Cardiac muscle cell (in vitro differentiated cells and primary cell): ENCODE measurements around the gene SIGLEC11. TPM values are rescaled to one million over a fixed set of nuclear protein-coding genes. Genes with fewer than 3 reads are reported as not detected.

Experiments used
- DNase-seq, 2 donors: peaks; one replicate each; pipeline versions ENCODE4 v3.0.0 to v3.0.0-alpha.2; 2010 to 2017; ENCODE audit warnings: low read depth in 1 of 2, low spot score in 1 of 2
- H3K27ac ChIP-seq: fragments of 200-600 bp; sonication (generic); 2 replicates; pipeline ENCODE4 v1.5.1; 2016
- H3K27me3 ChIP-seq: fragments of 200-600 bp; sonication (generic); 2 replicates; pipeline ENCODE4 v1.6.0; 2016; ENCODE audit warnings: control low read depth
- H3K36me3 ChIP-seq: fragments of 200-600 bp; sonication (generic); 2 replicates; pipeline ENCODE4 v1.5.1; 2016; ENCODE audit warnings: control low read depth
- H3K4me1 ChIP-seq: fragments of 200-600 bp; sonication (generic); 2 replicates; pipeline ENCODE4 v1.8.1; 2017; ENCODE audit warnings: low read depth, mild to moderate bottlenecking, mixed run types
- H3K4me3 ChIP-seq: fragments of 200-600 bp; sonication (generic); 2 replicates; pipeline ENCODE4 v1.5.1; 2016; ENCODE audit warnings: mild to moderate bottlenecking
- H3K9me3 ChIP-seq: fragments of 200-600 bp; sonication (generic); 2 replicates; pipeline ENCODE4 v1.5.1; 2017; ENCODE audit warnings: low read depth, mild to moderate bottlenecking, control low read depth
- CTCF ChIP-seq: IDR thresholded peaks from 2 replicates; pipeline ENCODE4 v1.5.1; 2012; ENCODE audit warnings: low read depth, mild to moderate bottlenecking, low read length
- polyA plus RNA-seq: library from polyadenylated mRNA; unstranded; fragments of >200 nt; fragmentation: Nextera tagmentation; extraction: Ambion mirVana; gene quantifications from 2 replicates; pipeline ENCODE4 v1.2.1, GENCODE V29; 2016
- total RNA-seq: library from RNA; depleted of rRNA; stranded (reverse); fragments of >200 nt; gene quantifications from 2 replicates; pipeline ENCODE4 v1.2.3, GENCODE V29; 2016

Gene SIGLEC11
- total and polyA plus RNA-seq, 2 experiments from 2014 or later = 0.03 to 0.13 TPM

- Histone ChIP-seq H3K27ac (no peak overlapping the region), H3K4me3 (no peak overlapping the region), H3K36me3 (no peaks in the 10 kb centered on the region), H3K9me3 (no peaks in the 10 kb centered on the region), H3K4me1 (peaks cover 11% of the 10 kb centered on the region), H3K27me3 (no peaks in the 10 kb centered on the region)
- no peak for TF ChIP-seq CTCF
- no peak for DNase-seq
Measured at GRCh38 chr19:49957262-49957915, 3.6 kb downstream of the SIGLEC11 start.

DNA sequence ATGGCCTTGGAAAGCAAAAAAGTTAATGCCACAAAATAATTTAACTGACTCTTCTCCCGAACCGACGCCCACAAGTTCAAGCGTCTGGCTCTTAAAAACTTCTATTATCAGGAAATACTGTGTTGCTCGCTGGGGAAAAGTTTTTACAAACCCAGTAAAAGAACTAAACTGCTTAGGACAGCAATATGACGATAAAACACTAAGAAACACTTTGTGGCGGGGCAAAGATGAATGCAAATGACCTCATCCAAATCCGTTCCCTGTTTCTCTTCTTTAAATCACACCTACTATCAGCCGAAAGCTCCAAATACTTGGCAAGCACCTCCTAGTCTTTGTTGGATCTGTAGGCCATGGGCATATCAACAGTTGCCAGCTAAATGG is 4.9 kb downstream of the SIGLEC11 start:
- Histone ChIP-seq H3K27me3 (no peaks in the 10 kb centered on the region), H3K9me3 (no peaks in the 10 kb centered on the region), H3K27ac (no peak overlapping the region), H3K4me3 (no peak overlapping the region), H3K36me3 (no peaks in the 10 kb centered on the region), H3K4me1 (peaks cover 11% of the 10 kb centered on the region)
- no peak for TF ChIP-seq CTCF
- no peak for DNase-seq

DNA sequence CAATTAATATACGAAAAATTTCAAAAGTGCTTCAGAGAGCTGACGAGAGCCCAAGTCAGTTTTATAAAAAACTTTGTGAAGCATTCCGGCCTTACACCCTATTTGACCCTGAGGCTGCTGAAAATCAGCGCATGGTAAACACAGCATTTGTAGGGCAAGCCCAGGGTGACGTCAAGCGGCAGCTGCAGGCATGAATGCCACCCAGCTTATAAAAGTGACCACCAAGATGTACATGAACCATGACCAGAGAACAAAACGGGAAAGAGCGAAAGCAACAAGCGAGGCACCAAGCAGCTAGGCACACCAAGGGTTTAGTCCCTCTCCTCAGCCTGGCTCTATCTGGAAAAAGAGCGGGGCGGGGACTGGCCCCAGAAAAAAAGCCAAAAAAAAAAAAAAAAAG is 6.0 kb downstream of the SIGLEC11 start:
- no peak for DNase-seq
- Histone ChIP-seq H3K4me3 (no peak overlapping the region), H3K27ac (no peak overlapping the region), H3K4me1 (peaks cover 11% of the 10 kb centered on the region), H3K9me3 (no peaks in the 10 kb centered on the region), H3K36me3 (no peaks in the 10 kb centered on the region), H3K27me3 (no peaks in the 10 kb centered on the region)
- TF ChIP-seq CTCF = no peak

DNA sequence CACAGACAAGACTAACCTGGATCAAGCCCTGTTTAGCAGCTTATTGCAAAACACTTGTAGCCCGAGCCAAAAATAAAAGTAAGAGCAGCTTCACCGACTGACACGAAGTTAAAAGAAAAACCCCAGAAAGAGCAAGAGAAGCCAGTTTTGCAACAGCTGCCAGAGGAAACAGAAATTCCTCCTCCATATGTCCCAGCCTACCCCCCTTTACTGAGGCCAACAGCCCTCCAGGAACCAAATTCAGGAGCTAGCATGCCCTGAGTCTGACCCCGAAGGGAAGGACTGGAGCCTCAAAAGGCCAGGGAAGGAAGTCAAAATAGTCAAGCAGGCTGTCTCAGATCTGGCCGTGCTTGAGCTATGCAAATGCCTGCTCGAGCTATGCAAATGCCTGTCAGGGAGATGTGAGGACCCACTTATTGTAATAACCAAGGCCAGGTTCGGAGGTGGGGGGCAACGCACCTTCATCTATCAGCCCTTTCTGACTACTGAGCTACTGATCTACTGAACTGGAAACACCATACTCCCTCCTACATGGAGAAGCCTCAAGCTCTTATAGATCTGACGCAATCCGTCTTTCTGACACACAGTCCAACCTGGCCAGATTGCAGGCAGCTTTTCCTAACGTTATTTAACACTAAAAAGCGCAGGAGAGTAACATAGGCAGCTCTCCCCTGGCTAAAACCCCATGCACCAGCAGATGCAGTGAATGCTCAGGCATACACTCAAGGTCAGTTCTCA is 6.7 kb downstream of the SIGLEC11 start:
- no peaks in the 10 kb centered on the region for H3K27me3 ChIP-seq
- no peaks in the 10 kb centered on the region for H3K36me3 ChIP-seq
- H3K9me3 ChIP-seq = no peaks in the 10 kb centered on the region
- H3K4me3 ChIP-seq = no peak overlapping the region
- peak; percentile 38 to 80 for DNase-seq
- TF ChIP-seq CTCF = no peak
- H3K4me1 ChIP-seq = peaks cover 11% of the 10 kb centered on the region
- peak overlapping the region; percentile 61 for H3K27ac ChIP-seq

GRCh38 chr19:49953416-49953815 is 7.6 kb downstream of the SIGLEC11 start:
- Histone ChIP-seq H3K9me3 (no peaks in the 10 kb centered on the region), H3K27ac (no peak overlapping the region), H3K36me3 (no peaks in the 10 kb centered on the region), H3K4me1 (peaks cover 11% of the 10 kb centered on the region), H3K27me3 (no peaks in the 10 kb centered on the region), H3K4me3 (no peak overlapping the region)
- DNase-seq = no peak
- TF ChIP-seq CTCF = no peak
